IMR-90 (cell line): ENCODE data around the gene CHAC1. TPM values are rescaled to one million over a fixed set of nuclear protein-coding genes. Genes with fewer than 3 reads are reported as not detected.

Experiments used
- ATAC-seq: fragments of 200-7000 bp; cut with Tn5 transposase; 2 replicates; pipeline ENCODE4 v1.9.1; 2020; ENCODE audit warnings: low read depth, mild to moderate bottlenecking, moderate library complexity
- BruUV-seq: library from RNA; stranded (reverse); fragments of 400-500 nt; replicated peaks from 2 replicates; lab custom pipeline; 2021; lab: Mats Ljungman, UMichigan
- CTCF ChIA-PET: fragments of 300-600 bp; formaldehyde crosslinking; extraction: SDS; loops from one replicate; lab custom pipeline; 2021; ENCODE audit warnings: antibody characterized with exemption; lab: Yijun Ruan, JAX
- POLR2A ChIA-PET: fragments of 300-600 bp; sonication (Branson Sonifier 250); formaldehyde crosslinking; loops from one replicate; lab custom pipeline; 2022; ENCODE audit warnings: antibody characterized with exemption; ENCODE audit not compliant: unreplicated experiment; lab: Charles Lee
- DNase-seq: peaks from one replicate; pipeline ENCODE4 v3.0.0; 2013
- H2AFZ ChIP-seq: replicated peaks from 2 replicates; pipeline ENCODE3; 2013; ENCODE audit warnings: low read length, mild to moderate bottlenecking; ENCODE audit not compliant: poor library complexity
- H2AK5ac ChIP-seq: 2 replicates; pipeline ENCODE4 v1.6.1; 2013; ENCODE audit warnings: low read depth, low read length, inconsistent platforms
- H2AK9ac ChIP-seq: replicated peaks from 2 replicates; pipeline ENCODE3; 2013; ENCODE audit warnings: mild to moderate bottlenecking, low read depth, low read length, moderate library complexity; ENCODE audit not compliant: poor library complexity
- H2BK120ac ChIP-seq: 2 replicates; pipeline ENCODE4 v1.6.1; 2013; ENCODE audit warnings: low read depth, low read length, inconsistent platforms
- H2BK15ac ChIP-seq: 3 replicates; pipeline ENCODE4 v1.6.1; 2013; ENCODE audit warnings: low read depth, low read length, inconsistent platforms
- H2BK20ac ChIP-seq: 2 replicates; pipeline ENCODE4 v1.6.1; 2013; ENCODE audit warnings: low read depth, mild to moderate bottlenecking, inconsistent platforms, low read length, moderate library complexity
- H2BK5ac ChIP-seq: 2 replicates; pipeline ENCODE4 v1.6.1; 2013; ENCODE audit warnings: mild to moderate bottlenecking, low read depth, low read length, inconsistent platforms; ENCODE audit not compliant: poor library complexity, severe bottlenecking
- H3K14ac ChIP-seq: replicated peaks from 2 replicates; pipeline ENCODE4 v1.6.1; 2013; ENCODE audit warnings: low read depth, low read length, inconsistent platforms
- H3K18ac ChIP-seq: 2 replicates; pipeline ENCODE4 v1.6.1; 2013; ENCODE audit warnings: low read depth, low read length, control low read depth
- H3K23ac ChIP-seq: 2 replicates; pipeline ENCODE4 v1.6.1; 2013; ENCODE audit warnings: low read depth, low read length, inconsistent platforms
- H3K27ac ChIP-seq: 2 replicates; pipeline ENCODE4 v1.5.1; 2013; ENCODE audit warnings: mild to moderate bottlenecking, control low read depth, low read length; ENCODE audit not compliant: insufficient read depth
- H3K27me3 ChIP-seq: 2 replicates; pipeline ENCODE4 v1.6.1; 2013; ENCODE audit warnings: low read length; ENCODE audit not compliant: control insufficient read depth, insufficient read depth
- H3K36me3 ChIP-seq: 2 replicates; pipeline ENCODE4 v1.6.1; 2013; ENCODE audit warnings: low read length, mixed read lengths; ENCODE audit not compliant: control insufficient read depth, insufficient read depth
- H3K4ac ChIP-seq: 2 replicates; pipeline ENCODE4 v1.6.1; 2013; ENCODE audit warnings: low read depth, low read length, inconsistent platforms
- H3K4me1 ChIP-seq: 2 replicates; pipeline ENCODE4 v1.6.1; 2013; ENCODE audit warnings: low read length, mixed read lengths; ENCODE audit not compliant: control insufficient read depth, insufficient read depth
- H3K4me2 ChIP-seq: 2 replicates; pipeline ENCODE4 v1.6.1; 2013; ENCODE audit warnings: low read depth, mild to moderate bottlenecking, control low read depth, low read length, moderate library complexity
- H3K4me3 ChIP-seq: 2 replicates; pipeline ENCODE4 v1.5.1; 2013; ENCODE audit warnings: low read depth, mild to moderate bottlenecking, control low read depth, low read length, moderate library complexity; ENCODE audit not compliant: insufficient read depth
- H3K56ac ChIP-seq: 2 replicates; pipeline ENCODE4 v1.6.1; 2013; ENCODE audit warnings: low read length, inconsistent platforms; ENCODE audit not compliant: insufficient read depth; ENCODE audit errors: extremely low read depth
- H3K79me1 ChIP-seq, 2 experiments: 2 replicates each; pipeline ENCODE4 v1.6.1; 2013; ENCODE audit warnings: low read length in 2 of 2, inconsistent platforms in 1 of 2, low read depth in 1 of 2
- H3K9ac ChIP-seq: 2 replicates; pipeline ENCODE4 v1.6.1; 2013; ENCODE audit warnings: low read depth, low read length, control low read depth
- H3K9me1 ChIP-seq: 2 replicates; pipeline ENCODE4 v1.6.1; 2013; ENCODE audit warnings: low read length, inconsistent platforms; ENCODE audit not compliant: insufficient read depth
- H3K9me3 ChIP-seq: 2 replicates; pipeline ENCODE4 v1.6.1; 2013; ENCODE audit warnings: low read length; ENCODE audit not compliant: control insufficient read depth, insufficient read depth
- H4K20me1 ChIP-seq: 2 replicates; pipeline ENCODE4 v1.6.1; 2013; ENCODE audit warnings: low read length, inconsistent platforms; ENCODE audit not compliant: insufficient read depth
- H4K5ac ChIP-seq: 2 replicates; pipeline ENCODE4 v1.6.1; 2013; ENCODE audit warnings: mild to moderate bottlenecking, low read depth, low read length, control low read depth
- H4K8ac ChIP-seq, 2 experiments: 2 replicates each; pipeline ENCODE4 v1.6.1; 2013; ENCODE audit warnings: low read depth in 2 of 2, low read length in 2 of 2, control low read depth in 1 of 2, inconsistent platforms in 1 of 2
- H4K91ac ChIP-seq: 2 replicates; pipeline ENCODE4 v1.6.1; 2013; ENCODE audit warnings: low read depth, low read length, inconsistent platforms; ENCODE audit not compliant: insufficient read depth
- BHLHE40 ChIP-seq: fragments of 150-350 bp; IDR thresholded peaks from 2 replicates; pipeline ENCODE4 v1.6.1; 2016; ENCODE audit warnings: mild to moderate bottlenecking, low read depth, low read length
- CHD1 ChIP-seq: IDR thresholded peaks from 2 replicates; pipeline ENCODE4 v1.6.1; 2012; ENCODE audit warnings: low read depth, low read length, improper control_type of control experiment
- ELK1 ChIP-seq: fragments of 150-350 bp; IDR thresholded peaks from 2 replicates; pipeline ENCODE4 v1.6.1; 2016; ENCODE audit warnings: low read depth, mild to moderate bottlenecking, low read length, moderate library complexity, borderline replicate concordance
- FOS ChIP-seq: fragments of 150-350 bp; IDR thresholded peaks from 2 replicates; pipeline ENCODE4 v1.6.1; 2016; ENCODE audit warnings: low read depth, low read length
- MXI1 ChIP-seq: IDR thresholded peaks from 2 replicates; pipeline ENCODE4 v1.6.1; 2012; ENCODE audit warnings: low read depth, mild to moderate bottlenecking, low read length, moderate library complexity, borderline replicate concordance
- NFE2L2 ChIP-seq: fragments of 150-350 bp; IDR thresholded peaks from 2 replicates; pipeline ENCODE4 v1.6.1; 2016; ENCODE audit warnings: low read depth, mild to moderate bottlenecking, low read length
- POLR2A ChIP-seq: IDR thresholded peaks from 2 replicates; pipeline ENCODE4 v1.6.1; 2012; ENCODE audit warnings: mild to moderate bottlenecking, low read depth, low read length
- RCOR1 ChIP-seq: IDR thresholded peaks from 2 replicates; pipeline ENCODE4 v1.6.1; 2012; ENCODE audit warnings: mild to moderate bottlenecking, low read length, improper control_type of control experiment; ENCODE audit not compliant: insufficient replicate concordance
- RFX5 ChIP-seq: IDR thresholded peaks from 2 replicates; pipeline ENCODE4 v1.8.0; 2012; ENCODE audit warnings: low read depth, mild to moderate bottlenecking, low read length, moderate library complexity
- SMC3 ChIP-seq: fragments of 150-350 bp; IDR thresholded peaks from 2 replicates; pipeline ENCODE4 v1.6.1; 2016; ENCODE audit warnings: low read depth, mild to moderate bottlenecking, antibody characterized with exemption, low read length, moderate library complexity
- WGBS, 2 experiments: methylation state at CpG; one replicate each; pipeline versions ENCODE4 v1.1.5 to v1.1.7; 2013; ENCODE audit warnings: missing lambda C conversion rate in 2 of 2; ENCODE audit not compliant: insufficient read length in 1 of 2; ENCODE audit errors: extremely low coverage in 2 of 2; 5-methylcytosine and 5-hydroxymethylcytosine counted together
- dilution Hi-C: fragments of 300-500 bp; cut with HindIII; formaldehyde crosslinking; loops from one replicate; pipeline ENCODE4 v1.14.3; 2018; ENCODE audit warnings: low sequenced_read_pairs; ENCODE audit not compliant: unreplicated experiment
- in situ Hi-C: fragments of 300-500 bp; cut with MboI; formaldehyde crosslinking; loops from 3 replicates; pipeline ENCODE4 v1.14.3; 2019; ENCODE audit warnings: low sequenced_read_pairs, inconsistent platforms, mixed read lengths
- intact Hi-C: fragments of 100-400 bp; cut with micrococcal nuclease; formaldehyde crosslinking; loops from 2 replicates; pipeline ENCODE4 v1.10.0; 2022
- polyA plus RNA-seq, 3 experiments: library from polyadenylated mRNA; depleted of rRNA; stranded (reverse); fragments of >200 nt; gene quantifications; 2 replicates each; pipeline ENCODE4 v1.2.3, GENCODE V29; 2012; ENCODE audit warnings: low replicate concordance in 1 of 3
- total RNA-seq: library from RNA; depleted of rRNA; stranded (reverse); fragments of >200 nt; gene quantifications from 2 replicates; pipeline ENCODE4 v1.2.3, GENCODE V29; 2012
- TF ChIP-seq, protein P1 (sequence below): conservative IDR thresholded peaks from 2 replicates; pipeline ENCODE4 v1.5.1; 2012; ENCODE audit warnings: mild to moderate bottlenecking, low read depth, low read length, improper control_type of control experiment
- TF ChIP-seq, protein P2 (sequence below): fragments of 150-350 bp; IDR thresholded peaks from 2 replicates; pipeline ENCODE4 v1.6.1; 2017; ENCODE audit warnings: mild to moderate bottlenecking, antibody characterized with exemption, low read length, low read depth

CHAC1 gene
- total and polyA plus RNA-seq, 2 of the 4 experiments (the other 2 are of a cell fraction), result 51.3 to 77.8 TPM

- H2AK5ac ChIP-seq, result no peak overlapping the region; the same call in 1 of the 2 replicates
- no peak overlapping the region for H4K5ac ChIP-seq
- POLR2A ChIA-PET, result no interaction called here
- H3K9ac ChIP-seq, result no peak overlapping the region
- TF ChIP-seq NFE2L2 (no peak), FOS (no peak), CHD1 (no peak), SMC3 (no peak), RFX5 (no peak), RCOR1 (no peak), MXI1 (no peak), ELK1 (no peak), POLR2A (no peak), BHLHE40 (no peak)
- TF ChIP-seq, protein P1, sequence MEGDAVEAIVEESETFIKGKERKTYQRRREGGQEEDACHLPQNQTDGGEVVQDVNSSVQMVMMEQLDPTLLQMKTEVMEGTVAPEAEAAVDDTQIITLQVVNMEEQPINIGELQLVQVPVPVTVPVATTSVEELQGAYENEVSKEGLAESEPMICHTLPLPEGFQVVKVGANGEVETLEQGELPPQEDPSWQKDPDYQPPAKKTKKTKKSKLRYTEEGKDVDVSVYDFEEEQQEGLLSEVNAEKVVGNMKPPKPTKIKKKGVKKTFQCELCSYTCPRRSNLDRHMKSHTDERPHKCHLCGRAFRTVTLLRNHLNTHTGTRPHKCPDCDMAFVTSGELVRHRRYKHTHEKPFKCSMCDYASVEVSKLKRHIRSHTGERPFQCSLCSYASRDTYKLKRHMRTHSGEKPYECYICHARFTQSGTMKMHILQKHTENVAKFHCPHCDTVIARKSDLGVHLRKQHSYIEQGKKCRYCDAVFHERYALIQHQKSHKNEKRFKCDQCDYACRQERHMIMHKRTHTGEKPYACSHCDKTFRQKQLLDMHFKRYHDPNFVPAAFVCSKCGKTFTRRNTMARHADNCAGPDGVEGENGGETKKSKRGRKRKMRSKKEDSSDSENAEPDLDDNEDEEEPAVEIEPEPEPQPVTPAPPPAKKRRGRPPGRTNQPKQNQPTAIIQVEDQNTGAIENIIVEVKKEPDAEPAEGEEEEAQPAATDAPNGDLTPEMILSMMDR, result no peak
- TF ChIP-seq, protein P2, sequence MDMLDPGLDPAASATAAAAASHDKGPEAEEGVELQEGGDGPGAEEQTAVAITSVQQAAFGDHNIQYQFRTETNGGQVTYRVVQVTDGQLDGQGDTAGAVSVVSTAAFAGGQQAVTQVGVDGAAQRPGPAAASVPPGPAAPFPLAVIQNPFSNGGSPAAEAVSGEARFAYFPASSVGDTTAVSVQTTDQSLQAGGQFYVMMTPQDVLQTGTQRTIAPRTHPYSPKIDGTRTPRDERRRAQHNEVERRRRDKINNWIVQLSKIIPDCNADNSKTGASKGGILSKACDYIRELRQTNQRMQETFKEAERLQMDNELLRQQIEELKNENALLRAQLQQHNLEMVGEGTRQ, result no peak
- no TSS peak for BruUV-seq
- dilution Hi-C loops (no loop called here), in situ Hi-C loops (no loop called here), intact Hi-C loops (no loop called here)
- H3K56ac ChIP-seq, result no peak overlapping the region
- no peak overlapping the region for H2BK15ac ChIP-seq
- peaks cover 26% of the 10 kb centered on the region for H3K27me3 ChIP-seq
- no peak overlapping the region for H4K8ac ChIP-seq
- H3K18ac ChIP-seq, result no peak overlapping the region
- H3K36me3 ChIP-seq, result no peaks in the 10 kb centered on the region
- H2AK9ac ChIP-seq, result peak overlapping the region; percentile 33
- H3K4me3 ChIP-seq, result peak overlapping the region; percentile 85
- peak overlapping the region; percentile 96 for H2AFZ ChIP-seq
- H3K9me1 ChIP-seq, result peaks cover 13% of the 10 kb centered on the region
- H3K14ac ChIP-seq, result no peak overlapping the region
- no peak overlapping the region for H2BK5ac ChIP-seq
- H4K20me1 ChIP-seq, result peaks cover 38% of the 10 kb centered on the region
- no peak overlapping the region for H3K4ac ChIP-seq
- no peak overlapping the region for H2BK20ac ChIP-seq
- ATAC-seq (no peak), DNase-seq (no peak)
- H4K91ac ChIP-seq, result no peak overlapping the region
- CTCF ChIA-PET, result interaction anchor here (1.0 to 2.5 kb wide), 6 partner anchors 14 to 90 kb away, joined by 3 to 6 read pairs (median 4); no protein-coding TSS in a partner anchor
- H3K4me2 ChIP-seq, result peak overlapping the region; percentile 99
- 1% methylated on average over 23 of the region's 68 CpGs; no CpG with 5 or more reads in 1 of the 2 experiments for WGBS, 2 experiments
- peaks cover 21% of the 10 kb centered on the region for H3K4me1 ChIP-seq
- no peak overlapping the region for H2BK120ac ChIP-seq
- peaks cover 0 to 33% of the 10 kb centered on the region in 2 experiments; a peak in 3 of 4 replicates for H3K79me1 ChIP-seq
- no peak overlapping the region for H3K23ac ChIP-seq
- no peaks in the 10 kb centered on the region for H3K9me3 ChIP-seq
- no peak overlapping the region for H3K27ac ChIP-seq
These were observed 25.1 kb upstream of the CHAC1 start for GRCh38 chr15:40927873-40928806.
